ENCODE data around the gene NPAS3. TPM values are rescaled to one million over a fixed set of nuclear protein-coding genes. Genes with fewer than 3 reads are reported as not detected.

NPAS3 gene
- total RNA-seq, 1 donor from 2014 or later, result not detected

DNA sequence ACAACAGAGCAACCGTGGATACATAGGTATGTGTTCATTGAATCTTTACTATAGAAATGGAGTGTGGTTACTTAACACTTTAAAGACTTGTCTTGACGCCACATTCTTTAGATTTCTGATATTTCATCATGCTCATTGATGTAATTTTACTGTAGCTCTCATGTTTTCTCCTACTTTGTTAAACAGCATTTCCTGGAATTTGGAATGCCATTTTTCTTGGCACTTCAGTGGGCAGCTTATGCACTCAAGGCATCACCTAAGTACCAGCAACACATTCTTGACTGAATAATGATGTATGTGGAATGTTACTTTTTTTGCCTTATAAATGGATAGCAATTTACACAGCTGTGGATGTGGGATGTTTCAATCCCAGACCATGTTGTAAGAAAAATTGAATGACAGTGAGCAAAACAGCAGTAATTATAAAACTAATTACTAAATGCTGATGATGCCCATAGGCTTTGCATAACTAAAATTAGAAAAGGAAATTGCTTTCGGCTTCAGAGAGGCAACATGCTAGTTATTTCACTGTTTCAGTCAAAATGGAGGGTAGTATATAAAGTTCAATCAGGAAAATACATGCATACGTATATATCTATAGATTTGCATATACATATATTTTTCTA is 298.5 kb downstream of the NPAS3 start:
- no peaks in the 10 kb centered on the region for H3K9me3 ChIP-seq (ENCODE audit: low read depth)
- no peak overlapping the region for H3K9ac ChIP-seq
- H3K4me3 ChIP-seq, result no peak overlapping the region
- H3K9me3 Mint-ChIP-seq, result no peaks in the 10 kb centered on the region
- no peak for DNase-seq (ENCODE audit: low spot score)
- H3K36me3 Mint-ChIP-seq, result peaks cover 2% of the 10 kb centered on the region
- H3K4me3 Mint-ChIP-seq, result no peak overlapping the region
- no peaks in the 10 kb centered on the region for H3K27me3 Mint-ChIP-seq (ENCODE audit: insufficient read depth, low read depth)
- H3K79me2 ChIP-seq (ENCODE audit: low read depth), result no peaks in the 10 kb centered on the region
- TF ChIP-seq EZH2 (IDR thresholded peaks at IDR 0.05) (no peak), EZH2phosphoT487 (IDR thresholded peaks at IDR 0.05) (no peak)
- TF ChIP-seq, protein P1, sequence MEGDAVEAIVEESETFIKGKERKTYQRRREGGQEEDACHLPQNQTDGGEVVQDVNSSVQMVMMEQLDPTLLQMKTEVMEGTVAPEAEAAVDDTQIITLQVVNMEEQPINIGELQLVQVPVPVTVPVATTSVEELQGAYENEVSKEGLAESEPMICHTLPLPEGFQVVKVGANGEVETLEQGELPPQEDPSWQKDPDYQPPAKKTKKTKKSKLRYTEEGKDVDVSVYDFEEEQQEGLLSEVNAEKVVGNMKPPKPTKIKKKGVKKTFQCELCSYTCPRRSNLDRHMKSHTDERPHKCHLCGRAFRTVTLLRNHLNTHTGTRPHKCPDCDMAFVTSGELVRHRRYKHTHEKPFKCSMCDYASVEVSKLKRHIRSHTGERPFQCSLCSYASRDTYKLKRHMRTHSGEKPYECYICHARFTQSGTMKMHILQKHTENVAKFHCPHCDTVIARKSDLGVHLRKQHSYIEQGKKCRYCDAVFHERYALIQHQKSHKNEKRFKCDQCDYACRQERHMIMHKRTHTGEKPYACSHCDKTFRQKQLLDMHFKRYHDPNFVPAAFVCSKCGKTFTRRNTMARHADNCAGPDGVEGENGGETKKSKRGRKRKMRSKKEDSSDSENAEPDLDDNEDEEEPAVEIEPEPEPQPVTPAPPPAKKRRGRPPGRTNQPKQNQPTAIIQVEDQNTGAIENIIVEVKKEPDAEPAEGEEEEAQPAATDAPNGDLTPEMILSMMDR (IDR thresholded peaks at IDR 0.05), result no peak
- no peak overlapping the region for H3K27ac Mint-ChIP-seq
- H3K4me1 Mint-ChIP-seq, result peaks cover 19% of the 10 kb centered on the region
- H3K27me3 ChIP-seq, result no peaks in the 10 kb centered on the region
- H4K20me1 ChIP-seq (ENCODE audit: low read depth), result no peaks in the 10 kb centered on the region
- no peaks in the 10 kb centered on the region for H3K36me3 ChIP-seq
- H3K4me2 ChIP-seq, result no peak overlapping the region
- no peak overlapping the region for H3K27ac ChIP-seq
- no peaks in the 10 kb centered on the region for H3K4me1 ChIP-seq
- no peak overlapping the region for H2AFZ ChIP-seq (replicated peaks)
- no peaks in the 10 kb centered on the region for H3F3A ChIP-seq (ENCODE audit: low read depth)

DNA sequence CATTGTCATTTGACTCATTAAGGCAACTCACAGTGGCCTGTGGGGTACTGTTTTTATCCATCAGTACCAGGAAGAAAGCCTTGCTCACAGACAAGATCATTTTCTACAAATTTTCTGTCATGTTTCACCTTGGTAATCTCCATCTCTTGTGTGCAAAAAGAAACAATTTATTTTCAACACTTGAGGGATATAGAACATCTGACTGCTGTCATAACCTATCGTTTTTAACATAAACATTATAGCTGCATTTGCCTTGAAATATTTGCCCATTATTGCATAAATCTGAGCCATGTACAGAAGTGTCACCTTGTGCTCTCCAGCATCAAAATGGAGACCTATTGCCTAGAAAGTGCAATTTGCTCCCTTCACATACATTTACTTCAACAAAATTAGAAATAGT is 300.8 kb downstream of the NPAS3 start:
- H3K27ac ChIP-seq, result no peak overlapping the region
- no peak overlapping the region for H3K27ac Mint-ChIP-seq
- peaks cover under 1% of the 10 kb centered on the region for H3K9me3 Mint-ChIP-seq
- H3K4me2 ChIP-seq, result no peak overlapping the region
- no peak for DNase-seq (ENCODE audit: low spot score)
- no peaks in the 10 kb centered on the region for H3K36me3 ChIP-seq
- H3K27me3 Mint-ChIP-seq (ENCODE audit: insufficient read depth, low read depth), result no peaks in the 10 kb centered on the region
- H2AFZ ChIP-seq (replicated peaks), result no peak overlapping the region
- H3K27me3 ChIP-seq, result no peaks in the 10 kb centered on the region
- no peaks in the 10 kb centered on the region for H3K4me1 ChIP-seq
- H3K4me3 ChIP-seq, result no peak overlapping the region
- H3K4me3 Mint-ChIP-seq, result no peak overlapping the region
- H3F3A ChIP-seq (ENCODE audit: low read depth), result no peaks in the 10 kb centered on the region
- H3K9me3 ChIP-seq (ENCODE audit: low read depth), result no peaks in the 10 kb centered on the region
- H4K20me1 ChIP-seq (ENCODE audit: low read depth), result no peaks in the 10 kb centered on the region
- TF ChIP-seq EZH2phosphoT487 (IDR thresholded peaks at IDR 0.05) (no peak), EZH2 (IDR thresholded peaks at IDR 0.05) (no peak)
- TF ChIP-seq, protein P1 (IDR thresholded peaks at IDR 0.05), result no peak
- H3K79me2 ChIP-seq (ENCODE audit: low read depth), result no peaks in the 10 kb centered on the region
- peaks cover 19% of the 10 kb centered on the region for H3K4me1 Mint-ChIP-seq
- H3K36me3 Mint-ChIP-seq, result peaks cover 4% of the 10 kb centered on the region
- no peak overlapping the region for H3K9ac ChIP-seq

DNA sequence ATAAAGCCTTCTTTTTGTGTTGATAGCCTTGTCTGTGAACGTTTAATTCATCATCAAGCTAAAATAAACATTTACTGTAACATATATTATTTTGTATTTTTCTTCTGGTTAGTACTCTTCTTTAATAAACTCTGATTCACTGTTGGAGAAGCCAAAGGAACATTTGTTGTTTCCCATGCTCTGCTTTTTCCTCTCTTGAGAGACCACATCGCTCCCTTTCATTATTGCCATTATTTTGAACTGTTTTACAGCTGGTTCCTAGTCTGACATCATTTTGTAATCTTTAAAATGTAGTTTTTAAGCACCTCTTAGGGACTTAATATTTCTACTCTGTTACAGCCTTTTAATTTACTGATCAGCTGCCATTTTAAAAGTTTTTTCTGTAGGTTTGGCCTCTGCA is 301.8 kb downstream of the NPAS3 start:
- no peaks in the 10 kb centered on the region for H3F3A ChIP-seq (ENCODE audit: low read depth)
- Mint-ChIP-seq H3K36me3 (peaks cover 6% of the 10 kb centered on the region), H3K4me1 (peaks cover 19% of the 10 kb centered on the region), H3K4me3 (no peak overlapping the region), H3K9me3 (peaks cover 3% of the 10 kb centered on the region), H3K27ac (no peak overlapping the region), H3K27me3 (ENCODE audit: insufficient read depth, low read depth) (no peaks in the 10 kb centered on the region)
- TF ChIP-seq EZH2 (IDR thresholded peaks at IDR 0.05) (no peak), EZH2phosphoT487 (IDR thresholded peaks at IDR 0.05) (no peak)
- TF ChIP-seq, protein P1 (IDR thresholded peaks at IDR 0.05), result no peak
- H4K20me1 ChIP-seq (ENCODE audit: low read depth), result no peaks in the 10 kb centered on the region
- H3K27ac ChIP-seq, result no peak overlapping the region
- no peaks in the 10 kb centered on the region for H3K4me1 ChIP-seq
- DNase-seq (ENCODE audit: low spot score), result no peak
- no peak overlapping the region for H2AFZ ChIP-seq (replicated peaks)
- H3K79me2 ChIP-seq (ENCODE audit: low read depth), result no peaks in the 10 kb centered on the region
- no peak overlapping the region for H3K4me3 ChIP-seq
- no peak overlapping the region for H3K4me2 ChIP-seq
- H3K36me3 ChIP-seq, result no peaks in the 10 kb centered on the region
- no peaks in the 10 kb centered on the region for H3K27me3 ChIP-seq
- no peaks in the 10 kb centered on the region for H3K9me3 ChIP-seq (ENCODE audit: low read depth)
- no peak overlapping the region for H3K9ac ChIP-seq
